ENCODE data around the gene SLC34A3.

Gene SLC34A3

DNA sequence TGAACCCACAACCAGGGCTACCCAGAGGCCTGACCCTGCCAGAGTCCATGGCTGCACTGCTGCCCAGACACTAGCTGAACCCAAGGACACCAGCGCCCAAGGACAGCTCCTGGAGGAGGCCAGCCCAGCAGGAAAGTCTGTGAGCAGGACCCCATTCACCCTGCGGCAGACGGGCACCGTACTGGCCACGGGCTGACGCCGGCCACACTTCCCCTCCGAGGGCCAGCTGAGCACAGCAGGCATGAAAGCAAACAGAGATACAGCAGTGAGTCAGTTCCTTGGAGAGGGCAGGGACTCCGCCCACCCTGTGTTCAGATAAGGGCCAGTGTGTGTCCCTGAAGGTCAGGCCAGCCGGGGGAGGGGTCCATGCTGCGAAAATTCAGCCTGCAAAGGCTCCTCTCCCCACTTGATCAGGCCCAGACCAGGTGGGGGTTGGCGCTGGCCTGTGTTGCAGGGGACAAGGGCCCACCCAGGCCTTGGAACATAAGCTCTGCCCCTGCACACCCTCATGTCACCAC, 11.9 kb upstream of the SLC34A3 start:
- no peak for DNase-seq

DNA sequence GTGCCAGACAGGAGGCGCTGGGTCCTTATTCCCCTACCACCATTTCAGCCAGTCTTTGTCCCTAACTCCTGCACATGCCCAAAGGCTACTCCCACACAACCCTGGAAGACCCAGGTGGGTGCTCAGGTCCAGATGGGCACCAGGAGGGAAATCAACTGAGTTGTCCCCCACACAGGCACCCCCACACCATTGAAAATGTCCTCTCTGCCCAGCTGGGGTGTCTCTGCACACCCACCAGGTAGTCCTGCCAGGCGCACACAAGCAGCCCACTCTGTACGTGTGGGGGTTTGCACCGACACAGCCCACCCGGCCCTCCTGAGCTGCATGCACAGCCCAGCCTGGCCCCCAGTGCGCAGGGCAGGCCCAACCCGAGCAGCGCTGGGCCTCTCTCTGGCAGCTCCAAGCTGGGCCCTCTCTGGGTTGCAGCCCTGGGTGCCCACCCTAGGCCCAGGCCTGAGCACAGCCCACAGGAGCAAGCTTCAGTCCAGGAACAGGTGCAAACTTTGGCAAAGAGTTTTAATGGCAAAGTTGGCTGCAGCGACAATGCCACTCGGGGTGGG, 10.9 kb upstream of the SLC34A3 start:
- DNase-seq = no peak

- DNase-seq = no peak
Observed at GRCh38 chr9:137220317-137221094, 10.2 kb upstream of the SLC34A3 start.

GRCh38 chr9:137221095-137221505, 9.6 kb upstream of the SLC34A3 start:
- DNase-seq = no peak

GRCh38 chr9:137221506-137222111, 9.1 kb upstream of the SLC34A3 start:
- no peak for DNase-seq

GRCh38 chr9:137222190-137223077, 8.3 kb upstream of the SLC34A3 start, which contains the start of gene RNF208:
TSS of gene RNF208 (minus strand) at chr9:137222240. CDS start at chr9:137221212, 1,028 bp downstream.
- no peak for DNase-seq

DNA sequence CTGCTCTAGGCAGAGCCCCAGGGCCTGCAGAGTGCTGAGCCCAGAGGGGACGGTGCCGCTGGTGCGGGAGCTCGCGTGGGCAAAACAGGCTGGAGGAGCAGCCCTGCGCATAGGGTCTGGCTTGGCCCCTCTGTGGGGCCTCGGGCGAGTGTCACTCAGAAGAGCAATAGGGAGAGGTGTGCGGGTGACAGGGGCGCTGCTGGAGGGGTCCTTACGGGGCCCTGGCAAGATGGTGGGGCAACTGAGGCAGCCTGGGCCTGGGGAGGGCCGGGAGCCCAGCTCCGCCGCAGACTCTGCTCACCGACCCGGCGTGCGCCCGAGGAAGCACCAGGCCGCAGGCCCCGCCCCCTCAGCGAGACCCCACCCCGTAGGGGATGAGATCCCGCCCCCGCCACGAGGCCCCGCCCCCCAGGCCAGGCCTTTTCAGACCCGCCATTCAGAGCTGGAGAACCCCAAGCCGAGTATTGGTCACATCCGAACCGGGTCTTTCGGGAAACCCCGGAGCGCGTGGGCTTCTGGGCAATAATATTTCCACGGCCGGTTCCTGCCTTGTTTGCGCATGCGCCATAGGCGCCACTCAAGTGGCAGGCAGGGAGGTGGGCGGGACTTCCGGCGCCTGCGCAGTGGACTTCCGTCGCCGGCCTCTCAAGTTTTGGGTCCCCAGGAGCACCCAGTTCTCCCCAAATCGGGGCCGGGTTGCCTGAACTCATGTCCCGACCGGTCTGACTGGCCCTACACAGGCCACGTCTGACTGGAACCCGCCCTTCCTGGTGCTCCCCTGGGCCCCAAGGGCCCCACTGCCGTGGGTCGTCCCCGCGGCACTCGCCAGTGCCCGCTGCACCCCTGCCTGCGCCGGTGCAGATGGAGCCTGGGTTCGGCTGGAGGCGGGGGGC, 7.4 kb upstream of the SLC34A3 start:
- DNase-seq = peak; percentile 96

DNA sequence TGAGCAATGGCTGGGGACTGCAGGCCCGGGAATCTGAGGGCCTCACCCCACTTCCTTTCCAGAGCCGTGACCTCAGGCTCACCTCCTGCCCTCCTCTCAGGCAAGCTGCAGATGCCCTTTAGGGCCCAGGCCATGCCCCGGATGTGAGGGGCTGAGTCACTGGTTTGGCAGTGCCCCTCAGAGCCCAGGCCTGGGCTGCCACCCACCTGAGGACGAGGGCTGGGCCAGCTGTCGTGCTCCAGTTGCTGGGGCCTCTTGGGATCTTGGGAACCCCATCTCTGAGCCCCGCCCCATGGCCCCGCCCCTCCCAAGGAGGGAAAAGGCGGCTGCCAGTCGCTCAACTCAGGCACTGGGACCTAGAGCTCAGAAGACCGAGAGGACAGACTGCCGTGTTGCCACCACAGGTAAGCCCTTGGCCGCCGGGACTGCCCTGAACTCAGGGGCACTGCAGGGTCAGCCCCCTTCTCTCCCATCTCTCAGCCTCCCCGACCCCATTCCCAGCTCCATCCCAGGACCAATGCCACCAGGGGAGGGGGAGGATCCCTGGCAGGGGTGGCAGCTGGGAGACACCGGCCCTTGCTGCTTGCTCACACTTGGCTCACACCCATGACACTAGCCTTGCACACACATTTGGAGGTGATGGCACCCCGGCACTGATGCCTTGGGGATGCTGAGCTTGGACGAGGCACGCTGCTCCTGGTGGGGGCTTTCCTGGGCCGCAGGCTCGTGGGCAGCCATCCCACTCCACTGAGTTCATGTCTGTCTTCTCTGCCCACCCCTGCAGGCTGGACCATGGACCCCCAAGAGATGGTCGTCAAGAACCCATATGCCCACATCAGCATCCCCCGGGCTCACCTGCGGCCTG, 5.6 kb upstream of the SLC34A3 start, which contains the start of gene CYSRT1:
Gene CYSRT1, plus strand, starts transcription at position 345 of the 865 bp plus-strand sequence. Its CDS starts 448 bp downstream, at position 793.
- DNase-seq = no peak

DNA sequence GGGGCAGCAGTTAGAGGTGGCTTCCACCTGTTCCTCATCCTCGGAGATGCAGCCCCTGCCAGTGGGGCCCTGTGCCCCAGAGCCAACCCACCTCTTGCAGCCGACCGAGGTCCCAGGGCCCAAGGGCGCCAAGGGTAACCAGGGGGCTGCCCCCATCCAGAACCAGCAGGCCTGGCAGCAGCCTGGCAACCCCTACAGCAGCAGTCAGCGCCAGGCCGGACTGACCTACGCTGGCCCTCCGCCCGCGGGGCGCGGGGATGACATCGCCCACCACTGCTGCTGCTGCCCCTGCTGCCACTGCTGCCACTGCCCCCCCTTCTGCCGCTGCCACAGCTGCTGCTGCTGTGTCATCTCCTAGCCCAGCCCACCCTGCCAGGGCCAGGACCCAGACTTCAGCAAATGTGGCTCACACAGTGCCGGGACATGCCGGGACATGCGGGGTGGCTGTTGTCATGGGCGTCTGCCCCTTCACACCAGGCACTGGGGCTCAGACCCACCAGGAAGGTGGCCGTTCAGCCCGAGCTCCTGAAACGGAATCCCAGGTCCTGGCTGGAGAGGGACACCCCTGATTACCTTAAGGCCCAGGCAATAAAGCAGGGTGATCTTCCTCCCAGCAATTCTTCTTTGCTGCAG, 4.9 kb upstream of the SLC34A3 start:
- DNase-seq = no peak

GRCh38 chr9:137226338-137227053, 4.2 kb upstream of the SLC34A3 start:
- DNase-seq = no peak

DNA sequence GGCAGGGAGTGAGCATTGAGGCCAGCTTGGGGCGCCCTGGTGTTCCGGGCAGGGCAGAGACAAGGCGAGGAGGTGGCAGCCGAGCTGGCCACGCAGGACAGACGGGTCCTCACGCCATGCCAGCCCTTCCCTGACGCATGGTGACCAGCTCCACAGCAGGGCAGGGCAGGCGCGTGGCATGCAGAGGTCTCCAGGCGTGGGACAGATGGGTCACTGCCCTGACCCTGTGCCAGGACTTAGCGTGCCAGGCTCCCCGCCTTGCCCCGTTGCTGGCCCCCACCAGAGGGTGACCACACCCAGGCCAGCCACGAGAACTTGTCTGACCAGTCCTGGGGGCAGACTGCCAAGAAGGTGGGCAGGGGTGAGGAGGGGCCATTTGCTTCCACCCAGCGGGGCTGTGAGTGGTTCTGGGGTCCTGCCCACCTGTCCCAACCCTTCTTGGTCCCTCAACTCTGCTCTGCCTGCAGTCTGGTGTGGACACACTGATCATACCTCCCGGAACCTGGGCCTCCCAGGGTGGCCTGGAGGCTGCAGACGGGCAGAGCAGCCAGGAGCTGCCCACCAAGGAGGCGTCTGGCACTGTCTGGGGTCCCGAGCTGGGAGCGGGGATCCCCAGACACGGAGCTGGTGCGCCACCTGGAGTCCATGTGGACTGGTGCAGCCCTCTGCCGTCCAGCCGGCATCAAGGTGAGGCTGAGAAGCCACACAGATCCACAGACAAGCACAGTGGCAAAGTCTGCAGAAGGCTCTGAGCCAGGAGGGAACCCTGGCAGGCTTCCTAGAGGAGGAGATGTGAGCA, 3.4 kb upstream of the SLC34A3 start, which contains the start of gene RNF224:
Gene RNF224, plus strand, starts transcription at position 449 of the 799 bp plus-strand sequence. CDS start 834 bp downstream, outside the sequence.
- peak; percentile 42 for DNase-seq

GRCh38 chr9:137227853-137228505, 2.7 kb upstream of the SLC34A3 start:
- no peak for DNase-seq

DNA sequence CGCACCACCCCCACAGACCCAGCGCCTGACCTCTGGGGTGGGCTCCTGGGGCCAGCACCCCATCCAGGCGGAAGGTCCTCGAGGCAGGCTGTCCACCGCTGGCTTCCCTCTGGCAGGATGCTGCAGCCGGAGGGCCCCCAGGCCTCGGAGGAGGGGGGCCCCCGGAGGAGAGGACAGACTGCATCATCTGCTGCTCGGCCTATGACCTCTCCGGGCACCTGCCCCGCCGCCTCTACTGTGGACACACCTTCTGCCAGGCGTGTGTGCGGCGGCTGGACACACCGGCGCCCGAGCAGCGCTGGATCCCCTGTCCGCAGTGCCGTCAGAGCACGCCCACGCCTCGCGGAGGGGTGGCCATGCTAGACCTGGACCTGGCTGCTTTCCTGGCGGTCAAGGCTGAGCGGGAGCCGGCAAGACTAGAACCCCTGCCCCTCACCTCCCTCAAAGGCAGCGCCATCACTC, 2.2 kb upstream of the SLC34A3 start:
- DNase-seq = no peak

GRCh38 chr9:137228968-137229896, 1.5 kb upstream of the SLC34A3 start:
- no peak for DNase-seq

- DNase-seq = no peak
Observed at GRCh38 chr9:137229903-137230704, 597 bp upstream of the SLC34A3 start.

All from DMS79 (cell line).